IMR-90 (cell line): Measurements from ENCODE around the gene RILPL2. TPM values are rescaled to one million over a fixed set of nuclear protein-coding genes. Genes with fewer than 3 reads are reported as not detected.

Experiments
- ATAC-seq: fragments of 200-7000 bp; cut with Tn5 transposase; 2 replicates; pipeline ENCODE4 v1.9.1; 2020; ENCODE audit warnings: low read depth, mild to moderate bottlenecking, moderate library complexity
- BruUV-seq: library from RNA; stranded (reverse); fragments of 400-500 nt; replicated peaks from 2 replicates; lab custom pipeline; 2021; lab: Mats Ljungman, UMichigan
- CTCF ChIA-PET: fragments of 300-600 bp; formaldehyde crosslinking; extraction: SDS; loops from one replicate; lab custom pipeline; 2021; ENCODE audit warnings: antibody characterized with exemption; lab: Yijun Ruan, JAX
- POLR2A ChIA-PET: fragments of 300-600 bp; sonication (Branson Sonifier 250); formaldehyde crosslinking; loops from one replicate; lab custom pipeline; 2022; ENCODE audit warnings: antibody characterized with exemption; ENCODE audit not compliant: unreplicated experiment; lab: Charles Lee
- DNase-seq: peaks from one replicate; pipeline ENCODE4 v3.0.0; 2013
- H2AFZ ChIP-seq: replicated peaks from 2 replicates; pipeline ENCODE3; 2013; ENCODE audit warnings: low read length, mild to moderate bottlenecking; ENCODE audit not compliant: poor library complexity
- H2AK5ac ChIP-seq: 2 replicates; pipeline ENCODE4 v1.6.1; 2013; ENCODE audit warnings: low read depth, low read length, inconsistent platforms
- H2AK9ac ChIP-seq: replicated peaks from 2 replicates; pipeline ENCODE3; 2013; ENCODE audit warnings: mild to moderate bottlenecking, low read depth, low read length, moderate library complexity; ENCODE audit not compliant: poor library complexity
- H2BK120ac ChIP-seq: 2 replicates; pipeline ENCODE4 v1.6.1; 2013; ENCODE audit warnings: low read depth, low read length, inconsistent platforms
- H2BK15ac ChIP-seq: 3 replicates; pipeline ENCODE4 v1.6.1; 2013; ENCODE audit warnings: low read depth, low read length, inconsistent platforms
- H2BK20ac ChIP-seq: 2 replicates; pipeline ENCODE4 v1.6.1; 2013; ENCODE audit warnings: low read depth, mild to moderate bottlenecking, inconsistent platforms, low read length, moderate library complexity
- H2BK5ac ChIP-seq: 2 replicates; pipeline ENCODE4 v1.6.1; 2013; ENCODE audit warnings: mild to moderate bottlenecking, low read depth, low read length, inconsistent platforms; ENCODE audit not compliant: poor library complexity, severe bottlenecking
- H3K14ac ChIP-seq: replicated peaks from 2 replicates; pipeline ENCODE4 v1.6.1; 2013; ENCODE audit warnings: low read depth, low read length, inconsistent platforms
- H3K18ac ChIP-seq: 2 replicates; pipeline ENCODE4 v1.6.1; 2013; ENCODE audit warnings: low read depth, low read length, control low read depth
- H3K23ac ChIP-seq: 2 replicates; pipeline ENCODE4 v1.6.1; 2013; ENCODE audit warnings: low read depth, low read length, inconsistent platforms
- H3K27ac ChIP-seq: 2 replicates; pipeline ENCODE4 v1.5.1; 2013; ENCODE audit warnings: mild to moderate bottlenecking, control low read depth, low read length; ENCODE audit not compliant: insufficient read depth
- H3K27me3 ChIP-seq: 2 replicates; pipeline ENCODE4 v1.6.1; 2013; ENCODE audit warnings: low read length; ENCODE audit not compliant: control insufficient read depth, insufficient read depth
- H3K36me3 ChIP-seq: 2 replicates; pipeline ENCODE4 v1.6.1; 2013; ENCODE audit warnings: low read length, mixed read lengths; ENCODE audit not compliant: control insufficient read depth, insufficient read depth
- H3K4ac ChIP-seq: 2 replicates; pipeline ENCODE4 v1.6.1; 2013; ENCODE audit warnings: low read depth, low read length, inconsistent platforms
- H3K4me1 ChIP-seq: 2 replicates; pipeline ENCODE4 v1.6.1; 2013; ENCODE audit warnings: low read length, mixed read lengths; ENCODE audit not compliant: control insufficient read depth, insufficient read depth
- H3K4me2 ChIP-seq: 2 replicates; pipeline ENCODE4 v1.6.1; 2013; ENCODE audit warnings: low read depth, mild to moderate bottlenecking, control low read depth, low read length, moderate library complexity
- H3K4me3 ChIP-seq: 2 replicates; pipeline ENCODE4 v1.5.1; 2013; ENCODE audit warnings: low read depth, mild to moderate bottlenecking, control low read depth, low read length, moderate library complexity; ENCODE audit not compliant: insufficient read depth
- H3K56ac ChIP-seq: 2 replicates; pipeline ENCODE4 v1.6.1; 2013; ENCODE audit warnings: low read length, inconsistent platforms; ENCODE audit not compliant: insufficient read depth; ENCODE audit errors: extremely low read depth
- H3K79me1 ChIP-seq, 2 experiments: 2 replicates each; pipeline ENCODE4 v1.6.1; 2013; ENCODE audit warnings: low read length in 2 of 2, inconsistent platforms in 1 of 2, low read depth in 1 of 2
- H3K9ac ChIP-seq: 2 replicates; pipeline ENCODE4 v1.6.1; 2013; ENCODE audit warnings: low read depth, low read length, control low read depth
- H3K9me1 ChIP-seq: 2 replicates; pipeline ENCODE4 v1.6.1; 2013; ENCODE audit warnings: low read length, inconsistent platforms; ENCODE audit not compliant: insufficient read depth
- H3K9me3 ChIP-seq: 2 replicates; pipeline ENCODE4 v1.6.1; 2013; ENCODE audit warnings: low read length; ENCODE audit not compliant: control insufficient read depth, insufficient read depth
- H4K20me1 ChIP-seq: 2 replicates; pipeline ENCODE4 v1.6.1; 2013; ENCODE audit warnings: low read length, inconsistent platforms; ENCODE audit not compliant: insufficient read depth
- H4K5ac ChIP-seq: 2 replicates; pipeline ENCODE4 v1.6.1; 2013; ENCODE audit warnings: mild to moderate bottlenecking, low read depth, low read length, control low read depth
- H4K8ac ChIP-seq, 2 experiments: 2 replicates each; pipeline ENCODE4 v1.6.1; 2013; ENCODE audit warnings: low read depth in 2 of 2, low read length in 2 of 2, control low read depth in 1 of 2, inconsistent platforms in 1 of 2
- H4K91ac ChIP-seq: 2 replicates; pipeline ENCODE4 v1.6.1; 2013; ENCODE audit warnings: low read depth, low read length, inconsistent platforms; ENCODE audit not compliant: insufficient read depth
- BHLHE40 ChIP-seq: fragments of 150-350 bp; IDR thresholded peaks from 2 replicates; pipeline ENCODE4 v1.6.1; 2016; ENCODE audit warnings: mild to moderate bottlenecking, low read depth, low read length
- CEBPB ChIP-seq: IDR thresholded peaks from 2 replicates; pipeline ENCODE4 v1.6.1; 2012; ENCODE audit warnings: low read depth, low read length, improper control_type of control experiment
- CHD1 ChIP-seq: IDR thresholded peaks from 2 replicates; pipeline ENCODE4 v1.6.1; 2012; ENCODE audit warnings: low read depth, low read length, improper control_type of control experiment
- FOS ChIP-seq: fragments of 150-350 bp; IDR thresholded peaks from 2 replicates; pipeline ENCODE4 v1.6.1; 2016; ENCODE audit warnings: low read depth, low read length
- MAFK ChIP-seq: IDR thresholded peaks from 2 replicates; pipeline ENCODE4 v1.6.1; 2012; ENCODE audit warnings: low read depth, low read length, improper control_type of control experiment
- MAZ ChIP-seq: IDR thresholded peaks from 2 replicates; pipeline ENCODE4 v1.6.1; 2012; ENCODE audit warnings: low read depth, mild to moderate bottlenecking, low read length, improper control_type of control experiment, moderate library complexity, borderline replicate concordance
- MXI1 ChIP-seq: IDR thresholded peaks from 2 replicates; pipeline ENCODE4 v1.6.1; 2012; ENCODE audit warnings: low read depth, mild to moderate bottlenecking, low read length, moderate library complexity, borderline replicate concordance
- NFE2L2 ChIP-seq: fragments of 150-350 bp; IDR thresholded peaks from 2 replicates; pipeline ENCODE4 v1.6.1; 2016; ENCODE audit warnings: low read depth, mild to moderate bottlenecking, low read length
- POLR2A ChIP-seq: IDR thresholded peaks from 2 replicates; pipeline ENCODE4 v1.6.1; 2012; ENCODE audit warnings: mild to moderate bottlenecking, low read depth, low read length
- RAD21 ChIP-seq: IDR thresholded peaks from 2 replicates; pipeline ENCODE4 v1.6.1; 2012; ENCODE audit warnings: low read length, improper control_type of control experiment
- RCOR1 ChIP-seq: IDR thresholded peaks from 2 replicates; pipeline ENCODE4 v1.6.1; 2012; ENCODE audit warnings: mild to moderate bottlenecking, low read length, improper control_type of control experiment; ENCODE audit not compliant: insufficient replicate concordance
- RFX5 ChIP-seq: IDR thresholded peaks from 2 replicates; pipeline ENCODE4 v1.8.0; 2012; ENCODE audit warnings: low read depth, mild to moderate bottlenecking, low read length, moderate library complexity
- SMC3 ChIP-seq: fragments of 150-350 bp; IDR thresholded peaks from 2 replicates; pipeline ENCODE4 v1.6.1; 2016; ENCODE audit warnings: low read depth, mild to moderate bottlenecking, antibody characterized with exemption, low read length, moderate library complexity
- WGBS, 2 experiments: methylation state at CpG; one replicate each; pipeline versions ENCODE4 v1.1.5 to v1.1.7; 2013; ENCODE audit warnings: missing lambda C conversion rate in 2 of 2; ENCODE audit not compliant: insufficient read length in 1 of 2; ENCODE audit errors: extremely low coverage in 2 of 2; 5-methylcytosine and 5-hydroxymethylcytosine counted together
- dilution Hi-C: fragments of 300-500 bp; cut with HindIII; formaldehyde crosslinking; loops from one replicate; pipeline ENCODE4 v1.14.3; 2018; ENCODE audit warnings: low sequenced_read_pairs; ENCODE audit not compliant: unreplicated experiment
- in situ Hi-C: fragments of 300-500 bp; cut with MboI; formaldehyde crosslinking; loops from 3 replicates; pipeline ENCODE4 v1.14.3; 2019; ENCODE audit warnings: low sequenced_read_pairs, inconsistent platforms, mixed read lengths
- intact Hi-C: fragments of 100-400 bp; cut with micrococcal nuclease; formaldehyde crosslinking; loops from 2 replicates; pipeline ENCODE4 v1.10.0; 2022
- polyA plus RNA-seq, 3 experiments: library from polyadenylated mRNA; depleted of rRNA; stranded (reverse); fragments of >200 nt; gene quantifications; 2 replicates each; pipeline ENCODE4 v1.2.3, GENCODE V29; 2012; ENCODE audit warnings: low replicate concordance in 1 of 3
- total RNA-seq: library from RNA; depleted of rRNA; stranded (reverse); fragments of >200 nt; gene quantifications from 2 replicates; pipeline ENCODE4 v1.2.3, GENCODE V29; 2012
- TF ChIP-seq, protein P1 (sequence below): fragments of 150-350 bp; IDR thresholded peaks from 2 replicates; pipeline ENCODE4 v1.6.1; 2017; ENCODE audit warnings: mild to moderate bottlenecking, antibody characterized with exemption, low read length, low read depth
- TF ChIP-seq, protein P2 (sequence below): conservative IDR thresholded peaks from 2 replicates; pipeline ENCODE4 v1.5.1; 2012; ENCODE audit warnings: mild to moderate bottlenecking, low read depth, low read length, improper control_type of control experiment
- TF ChIP-seq, protein P3 (sequence below): fragments of 150-350 bp; IDR thresholded peaks from 2 replicates; pipeline ENCODE4 v1.6.1; 2016; ENCODE audit warnings: low read depth, mild to moderate bottlenecking, low read length, moderate library complexity, borderline replicate concordance

The RILPL2 gene
- total and polyA plus RNA-seq, 2 of the 4 experiments (the other 2 are of a cell fraction) = 1.8 to 2.2 TPM

DNA sequence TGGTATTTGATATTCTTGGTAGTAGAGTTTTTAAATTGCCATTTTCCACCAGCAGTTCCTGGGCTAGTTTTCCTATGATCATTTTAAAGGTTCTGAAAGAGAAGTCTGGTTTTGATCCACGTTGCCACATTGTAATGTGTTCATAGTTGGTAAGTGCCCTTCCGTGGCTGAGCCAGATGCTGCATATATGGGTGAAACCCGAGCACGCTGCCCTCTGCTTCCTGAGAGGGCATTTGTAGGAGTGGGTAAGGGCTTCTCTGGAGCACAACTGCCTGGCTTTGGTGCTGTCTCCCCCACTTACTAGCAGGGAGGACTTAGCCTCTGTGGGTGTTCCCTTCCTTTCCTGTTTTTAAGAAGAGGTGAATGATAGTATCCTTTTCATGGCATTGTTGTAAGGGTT is 28.6 kb upstream of the RILPL2 start:
- Histone ChIP-seq H3K9me3 (no peaks in the 10 kb centered on the region), H3K56ac (no peak overlapping the region), H2BK5ac (no peak overlapping the region), H3K36me3 (peaks cover 17% of the 10 kb centered on the region), H2BK20ac (no peak overlapping the region), H3K23ac (no peak overlapping the region), H3K4ac (no peak overlapping the region), H3K9ac (no peak overlapping the region), H2AK9ac (no peak overlapping the region), H3K79me1 (peaks cover 38 to 73% of the 10 kb centered on the region in 2 experiments), H2BK15ac (no peak overlapping the region), H4K5ac (no peak overlapping the region), H3K18ac (no peak overlapping the region), H3K4me3 (no peak overlapping the region), H2AK5ac (no peak overlapping the region), H3K4me2 (no peak overlapping the region), H3K14ac (no peak overlapping the region), H4K91ac (no peak overlapping the region), H3K9me1 (0 out of 2 replicates have a peak, but pooled peaks cover 6% of the 10 kb centered on the region), H3K27me3 (no peaks in the 10 kb centered on the region), H3K4me1 (no peaks in the 10 kb centered on the region), H4K8ac (no peak overlapping the region), H3K27ac (no peak overlapping the region), H2BK120ac (no peak overlapping the region), H4K20me1 (peaks cover 6% of the 10 kb centered on the region; the same call in 1 of the 2 replicates), H2AFZ (no peak overlapping the region)
- ATAC-seq (no peak), DNase-seq (no peak)
- no TSS peak for BruUV-seq
- dilution Hi-C loops = no loop called here
- intact Hi-C loops = no loop called here
- in situ Hi-C loops = no loop called here
- TF ChIP-seq MAZ = no peak
- no peak for TF ChIP-seq SMC3
- no peak for TF ChIP-seq RCOR1
- no peak for TF ChIP-seq RFX5
- TF ChIP-seq FOS = no peak
- TF ChIP-seq, protein P1, sequence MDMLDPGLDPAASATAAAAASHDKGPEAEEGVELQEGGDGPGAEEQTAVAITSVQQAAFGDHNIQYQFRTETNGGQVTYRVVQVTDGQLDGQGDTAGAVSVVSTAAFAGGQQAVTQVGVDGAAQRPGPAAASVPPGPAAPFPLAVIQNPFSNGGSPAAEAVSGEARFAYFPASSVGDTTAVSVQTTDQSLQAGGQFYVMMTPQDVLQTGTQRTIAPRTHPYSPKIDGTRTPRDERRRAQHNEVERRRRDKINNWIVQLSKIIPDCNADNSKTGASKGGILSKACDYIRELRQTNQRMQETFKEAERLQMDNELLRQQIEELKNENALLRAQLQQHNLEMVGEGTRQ = no peak
- TF ChIP-seq NFE2L2 = no peak
- TF ChIP-seq, protein P2, sequence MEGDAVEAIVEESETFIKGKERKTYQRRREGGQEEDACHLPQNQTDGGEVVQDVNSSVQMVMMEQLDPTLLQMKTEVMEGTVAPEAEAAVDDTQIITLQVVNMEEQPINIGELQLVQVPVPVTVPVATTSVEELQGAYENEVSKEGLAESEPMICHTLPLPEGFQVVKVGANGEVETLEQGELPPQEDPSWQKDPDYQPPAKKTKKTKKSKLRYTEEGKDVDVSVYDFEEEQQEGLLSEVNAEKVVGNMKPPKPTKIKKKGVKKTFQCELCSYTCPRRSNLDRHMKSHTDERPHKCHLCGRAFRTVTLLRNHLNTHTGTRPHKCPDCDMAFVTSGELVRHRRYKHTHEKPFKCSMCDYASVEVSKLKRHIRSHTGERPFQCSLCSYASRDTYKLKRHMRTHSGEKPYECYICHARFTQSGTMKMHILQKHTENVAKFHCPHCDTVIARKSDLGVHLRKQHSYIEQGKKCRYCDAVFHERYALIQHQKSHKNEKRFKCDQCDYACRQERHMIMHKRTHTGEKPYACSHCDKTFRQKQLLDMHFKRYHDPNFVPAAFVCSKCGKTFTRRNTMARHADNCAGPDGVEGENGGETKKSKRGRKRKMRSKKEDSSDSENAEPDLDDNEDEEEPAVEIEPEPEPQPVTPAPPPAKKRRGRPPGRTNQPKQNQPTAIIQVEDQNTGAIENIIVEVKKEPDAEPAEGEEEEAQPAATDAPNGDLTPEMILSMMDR = no peak
- TF ChIP-seq MXI1 = no peak
- TF ChIP-seq RAD21 = no peak
- TF ChIP-seq POLR2A = no peak
- no peak for TF ChIP-seq MAFK
- TF ChIP-seq BHLHE40 = no peak
- no peak for TF ChIP-seq CEBPB
- TF ChIP-seq, protein P3, sequence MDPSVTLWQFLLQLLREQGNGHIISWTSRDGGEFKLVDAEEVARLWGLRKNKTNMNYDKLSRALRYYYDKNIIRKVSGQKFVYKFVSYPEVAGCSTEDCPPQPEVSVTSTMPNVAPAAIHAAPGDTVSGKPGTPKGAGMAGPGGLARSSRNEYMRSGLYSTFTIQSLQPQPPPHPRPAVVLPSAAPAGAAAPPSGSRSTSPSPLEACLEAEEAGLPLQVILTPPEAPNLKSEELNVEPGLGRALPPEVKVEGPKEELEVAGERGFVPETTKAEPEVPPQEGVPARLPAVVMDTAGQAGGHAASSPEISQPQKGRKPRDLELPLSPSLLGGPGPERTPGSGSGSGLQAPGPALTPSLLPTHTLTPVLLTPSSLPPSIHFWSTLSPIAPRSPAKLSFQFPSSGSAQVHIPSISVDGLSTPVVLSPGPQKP = no peak
- no peak for TF ChIP-seq CHD1
- CTCF ChIA-PET = no interaction called here
- WGBS, 2 experiments = no CpG with 5 or more reads among the region's 4 CpGs
- POLR2A ChIA-PET = no interaction called here
